Left cardiac atrium (tissue), 4 donors: ENCODE data around the gene SLC39A8. TPM values are rescaled to one million over a fixed set of nuclear protein-coding genes. Genes with fewer than 3 reads are reported as not detected.
"Not testable (repeated sequence)": the region's sequence is repeated elsewhere in the genome, so short reads cannot be mapped to it uniquely, and the experiment has no call there.

Source experiments
- ATAC-seq, 2 donors: fragments of 200-7000 bp; cut with Tn5 transposase; one replicate each; pipeline ENCODE4 v1.9.1; 2020; ENCODE audit warnings: mild to moderate bottlenecking in 2 of 2, moderate library complexity in 2 of 2
- DNase-seq: peaks from one replicate; pipeline ENCODE4 v3.0.0-alpha.2; 2020
- intact Hi-C, 2 donors: fragments of 100-400 bp; cut with DNase I; formaldehyde crosslinking; loops; one replicate each; pipeline versions ENCODE4 v1.14.1 to v1.15.1; 2022 to 2023
- total RNA-seq, 2 donors: library from RNA; stranded (reverse); fragmentation: NEBNext Ultra II Directional; extraction: Animal tissue kit (Norgen Biotek cat#: 25700); gene quantifications; one replicate each; pipeline ENCODE4 v1.2.1, GENCODE V29; 2021
- donor health status: DM: no; HTN: yes; CAD: no.
- donor health status: DM: no; HTN: yes; CAD: no; lungs with severe emphysema.
- donor health status: DM: yes; HTN: yes; CAD: no.
- donor health status: Dilated cardiomyopathy.

SLC39A8 gene
- total RNA-seq, 2 donors from 2014 or later = 42.4 to 66.6 TPM

DNA sequence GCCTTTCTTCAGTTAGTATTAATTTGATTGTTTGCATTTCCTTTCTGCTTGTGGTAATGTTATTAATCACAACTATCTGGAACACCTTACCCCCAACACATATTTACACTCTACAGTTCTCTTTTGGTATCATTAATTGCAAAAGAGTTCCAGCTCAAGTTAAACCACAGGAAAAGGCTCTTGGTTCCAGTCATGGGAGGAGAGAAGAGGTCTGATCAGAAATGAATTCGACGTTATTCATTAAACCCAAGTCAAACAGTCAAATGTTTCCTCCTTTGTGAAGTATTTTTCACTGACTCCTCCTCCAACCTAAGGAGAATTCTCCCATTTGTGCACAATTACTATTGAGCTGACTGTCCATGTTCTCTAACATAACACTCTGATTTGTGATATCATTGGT is 91.4 kb downstream of the SLC39A8 start:
- ATAC-seq = no peak
- DNase-seq = no peak
- intact Hi-C loops = no loop called here

DNA sequence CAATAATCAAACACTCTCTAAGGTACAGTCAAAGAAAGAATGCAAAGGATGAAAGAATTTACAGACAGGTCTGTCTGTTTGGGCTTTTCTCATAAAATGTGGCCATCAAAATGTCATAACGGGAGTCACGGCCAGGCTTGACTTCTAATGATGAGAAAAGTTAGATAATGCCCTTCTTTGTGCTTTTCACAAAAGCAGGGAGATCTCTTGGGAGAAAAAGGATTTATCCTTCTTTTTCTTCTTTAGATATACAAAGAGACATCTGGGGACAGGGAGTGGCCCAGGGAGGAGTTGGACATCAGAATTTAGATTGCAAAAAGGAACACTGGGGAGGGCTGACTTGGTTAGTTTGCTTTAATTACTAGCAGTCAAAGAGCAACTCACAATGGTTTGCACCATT is 93.1 kb downstream of the SLC39A8 start:
- intact Hi-C loops = no loop called here
- no peak for ATAC-seq

DNA sequence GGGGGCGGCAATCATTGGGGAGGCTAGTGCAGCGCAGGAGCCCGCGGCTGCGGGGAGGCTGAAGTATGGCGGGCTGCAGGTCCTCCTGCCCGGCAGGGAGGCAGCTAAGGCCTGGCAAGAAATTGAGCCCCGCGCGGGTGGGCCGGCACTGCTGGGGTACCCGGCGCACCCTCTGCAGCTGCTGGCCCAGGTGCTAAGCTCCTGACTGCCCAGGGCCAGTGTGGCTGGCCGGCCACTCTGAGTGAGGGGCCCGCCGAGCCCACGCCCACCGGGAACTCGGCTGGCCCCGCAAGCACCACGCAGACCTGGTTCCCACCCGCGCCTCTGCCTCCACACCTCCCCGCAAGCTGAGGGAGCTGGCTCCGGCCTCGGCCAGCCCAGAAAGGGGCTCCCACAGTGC is 94.9 kb downstream of the SLC39A8 start:
- ATAC-seq (no peak), DNase-seq (no peak)
- intact Hi-C loops = no loop called here

More for the DNA sequence above, 93.1 kb downstream of the SLC39A8 start:
- no peak for DNase-seq

DNA sequence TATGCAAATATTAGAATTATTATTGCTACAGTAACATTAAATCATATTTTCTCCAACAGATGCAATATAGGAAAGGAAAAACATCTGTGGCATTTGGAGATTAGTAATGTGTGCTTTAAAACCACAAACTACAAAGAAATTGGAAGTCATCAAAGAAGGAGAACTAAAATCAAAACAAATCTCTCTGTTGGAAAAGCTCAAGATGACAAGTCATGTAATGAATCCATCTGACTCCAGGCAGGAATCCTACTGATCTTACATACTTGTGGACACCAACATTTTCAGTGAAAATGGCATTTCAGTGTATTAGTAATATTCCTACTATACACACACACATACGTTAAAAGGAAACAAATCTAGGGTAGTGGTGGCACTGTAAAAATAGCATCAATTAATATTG is 98.2 kb downstream of the SLC39A8 start:
- DNase-seq (no peak), ATAC-seq (no peak)
- intact Hi-C loops = no loop called here

DNA sequence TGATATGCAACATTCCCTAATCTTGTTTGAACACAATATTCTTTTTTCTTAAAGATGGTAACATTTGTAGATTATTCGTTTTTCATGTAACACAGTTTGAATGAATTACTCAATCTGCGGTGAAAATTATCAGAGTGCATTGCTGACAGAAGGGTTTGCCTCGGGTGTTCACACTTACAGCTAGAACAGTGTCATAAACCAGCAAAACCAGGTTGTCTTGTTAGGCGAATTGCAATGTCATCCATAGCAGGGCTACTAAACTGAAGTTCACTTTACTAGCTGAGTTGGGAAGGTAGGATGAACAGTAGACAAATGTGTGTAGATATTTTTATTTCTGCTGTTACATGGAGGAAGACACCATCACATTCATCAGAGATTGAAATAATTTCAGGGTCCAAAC is 98.9 kb downstream of the SLC39A8 start:
- intact Hi-C loops = no loop called here
- DNase-seq (no peak), ATAC-seq (no peak)

DNA sequence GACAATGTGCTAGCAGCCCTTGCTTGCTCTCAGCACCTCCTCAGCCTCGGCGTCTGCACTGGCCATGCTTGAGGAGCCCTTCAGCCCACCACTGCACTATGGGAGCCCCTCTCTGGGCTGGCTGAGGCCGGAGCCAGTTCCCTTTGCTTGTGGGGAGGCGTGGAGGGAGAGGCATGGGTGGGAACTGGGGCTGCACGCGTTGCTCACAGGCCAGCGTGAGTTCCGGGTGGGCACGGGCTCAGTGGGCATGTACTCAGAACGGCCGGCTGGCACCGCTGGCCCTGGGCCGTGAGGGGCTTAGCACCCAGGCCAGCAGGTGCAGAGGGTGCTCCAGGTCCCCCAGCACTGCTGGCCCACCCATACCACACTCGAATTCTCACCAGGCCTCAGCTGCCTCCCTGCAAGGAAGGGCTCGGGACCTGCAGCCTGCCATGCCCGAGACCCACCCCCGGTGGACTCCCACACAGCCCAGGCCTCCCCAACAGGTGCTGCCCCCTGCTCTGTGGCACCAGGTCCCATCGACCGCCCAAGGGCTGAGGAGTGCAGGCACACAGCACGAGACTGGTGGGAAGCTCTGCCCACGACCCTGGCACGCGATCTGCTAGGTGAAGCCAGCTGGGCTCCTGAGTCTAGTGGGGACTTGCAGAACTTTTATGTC is 100.3 kb downstream of the SLC39A8 start:
- DNase-seq (no peak), ATAC-seq (no peak)
- intact Hi-C loops = no loop called here

DNA sequence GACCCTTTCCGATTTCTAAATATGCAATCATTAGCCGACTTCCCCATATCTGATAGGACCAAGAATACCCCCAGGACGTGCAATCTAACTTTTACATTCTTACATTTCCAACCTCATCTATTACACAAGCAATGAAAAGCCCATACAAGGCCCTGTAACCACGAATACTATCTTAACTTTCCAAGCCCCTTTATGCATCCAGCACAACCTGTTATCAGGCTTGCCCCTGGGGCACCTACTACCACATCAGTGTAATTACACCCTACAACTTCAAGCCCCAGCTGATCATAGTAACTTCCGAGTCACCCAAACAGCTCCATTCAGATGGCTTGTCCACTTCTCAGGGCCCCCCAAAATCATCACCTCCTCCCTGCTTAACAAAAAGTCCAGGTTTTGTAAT is 102.0 kb downstream of the SLC39A8 start:
- ATAC-seq, intact Hi-C loops, DNase-seq: not testable (repeated sequence)

DNA sequence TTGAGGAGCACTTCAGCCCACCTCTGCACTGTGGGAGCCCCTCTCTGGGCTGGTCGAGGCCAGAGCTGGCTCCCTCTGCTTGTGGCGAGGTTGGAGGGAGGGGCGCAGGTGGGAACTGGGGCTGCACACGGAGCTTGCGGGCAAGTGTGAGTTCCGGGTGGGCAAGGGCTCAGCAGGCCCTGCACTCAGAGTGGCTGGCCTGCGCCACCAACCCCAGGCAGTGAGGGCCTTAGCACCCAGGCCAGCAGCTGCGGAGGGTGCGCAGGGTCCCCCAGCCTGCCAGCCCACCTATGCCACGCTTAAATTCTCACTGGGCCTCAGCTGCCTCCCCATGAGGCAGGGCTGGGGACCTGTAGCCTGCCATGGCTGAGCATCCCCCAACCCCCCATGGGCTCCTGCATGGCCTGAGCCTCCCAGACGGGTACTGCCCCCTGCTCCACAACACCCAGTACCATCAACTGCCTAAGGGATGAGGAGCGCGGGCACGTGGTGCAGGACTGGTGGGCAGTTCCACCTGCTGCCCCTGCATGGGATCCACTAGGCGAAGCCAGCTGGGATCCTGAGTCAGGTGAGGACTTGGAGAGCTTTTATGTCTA is 110.9 kb downstream of the SLC39A8 start:
- no peak for ATAC-seq
- intact Hi-C loops = no loop called here

DNA sequence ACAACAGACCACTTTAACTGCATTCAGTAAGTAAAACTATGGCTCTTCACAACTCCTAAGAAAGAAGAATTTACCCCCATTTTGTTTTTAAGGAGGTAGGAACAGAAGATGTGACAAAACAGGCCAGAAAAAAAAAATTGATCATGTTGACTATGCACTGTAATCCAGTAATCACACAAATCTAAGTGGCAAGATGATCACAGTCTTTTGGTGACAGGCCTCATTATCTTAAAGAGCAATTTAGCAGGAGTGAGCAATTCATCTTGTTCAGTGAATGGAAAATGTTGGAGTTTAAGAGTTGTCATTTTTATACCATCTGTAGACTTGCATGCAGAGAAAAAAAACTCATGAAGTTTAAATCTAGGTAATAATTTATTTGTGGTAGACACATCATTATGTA is 115.1 kb downstream of the SLC39A8 start:
- no peak for DNase-seq
- intact Hi-C loops = no loop called here
- no peak for ATAC-seq

More for the DNA sequence above, 110.9 kb downstream of the SLC39A8 start:
- DNase-seq = no peak

DNA sequence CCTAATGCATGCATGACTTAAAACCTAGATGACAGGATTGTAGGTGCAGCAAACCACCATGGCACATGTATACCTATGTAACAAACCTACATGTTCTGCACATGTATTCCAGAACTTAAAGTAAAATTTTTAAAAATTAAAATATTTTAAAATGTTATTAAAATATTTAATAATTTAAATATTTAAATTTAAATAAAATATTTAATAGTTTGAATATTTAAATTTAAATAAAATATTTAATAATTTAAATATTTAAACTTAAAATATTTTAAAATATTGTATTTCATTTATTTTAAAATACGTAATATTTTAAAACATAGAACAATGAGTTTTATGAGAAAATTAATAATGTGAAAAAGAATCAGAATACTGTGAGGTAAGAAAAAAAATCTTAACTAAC is 117.9 kb downstream of the SLC39A8 start:
- DNase-seq = no peak
- ATAC-seq = no peak
- intact Hi-C loops = no loop called here

DNA sequence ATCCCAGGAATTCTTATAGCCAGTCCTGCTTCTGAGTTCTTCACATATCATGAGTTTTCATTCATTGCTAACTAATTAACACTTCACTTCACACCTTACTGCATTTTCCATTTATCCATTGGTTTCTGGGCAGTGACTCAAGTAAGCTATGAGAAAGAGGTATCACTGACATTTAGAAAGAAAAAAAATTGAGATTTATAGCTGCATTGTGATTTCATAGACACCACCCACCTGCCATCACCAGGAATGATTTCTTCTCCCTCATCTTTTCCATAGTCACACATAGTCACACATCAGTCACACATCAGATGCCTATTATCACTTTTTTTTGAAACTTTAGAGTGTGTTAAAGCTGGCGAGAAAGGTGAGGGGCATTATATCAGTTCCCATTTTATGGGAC is 121.8 kb downstream of the SLC39A8 start:
- DNase-seq (no peak), ATAC-seq (no peak)
- intact Hi-C loops = no loop called here

DNA sequence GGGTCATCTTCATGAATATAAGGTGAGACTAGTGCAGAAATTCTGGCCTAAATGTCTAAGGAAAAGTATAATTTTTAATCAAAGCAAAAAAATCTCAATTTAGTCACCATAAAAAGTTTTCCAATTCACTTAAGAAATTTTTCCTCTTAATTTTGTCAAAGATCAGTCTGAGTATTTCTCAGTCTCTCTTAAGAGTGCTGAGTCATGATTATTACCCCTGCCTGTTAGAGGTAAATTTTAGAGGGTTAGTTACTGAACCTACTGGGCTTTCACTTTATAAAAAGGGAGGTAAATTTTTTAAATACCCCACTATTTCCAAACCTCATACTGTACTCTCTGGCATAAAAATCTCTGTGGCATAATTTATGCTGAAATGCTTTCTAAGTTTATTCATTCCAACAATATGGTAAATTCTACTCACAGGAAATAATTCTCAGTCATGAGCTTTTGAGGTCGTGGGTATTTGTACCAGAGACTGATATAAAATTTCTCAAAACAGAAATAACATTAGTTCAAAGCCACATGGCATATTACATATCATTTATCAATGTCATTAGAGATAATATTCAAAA is 122.4 kb downstream of the SLC39A8 start:
- no peak for ATAC-seq
- DNase-seq = no peak
- intact Hi-C loops = no loop called here

DNA sequence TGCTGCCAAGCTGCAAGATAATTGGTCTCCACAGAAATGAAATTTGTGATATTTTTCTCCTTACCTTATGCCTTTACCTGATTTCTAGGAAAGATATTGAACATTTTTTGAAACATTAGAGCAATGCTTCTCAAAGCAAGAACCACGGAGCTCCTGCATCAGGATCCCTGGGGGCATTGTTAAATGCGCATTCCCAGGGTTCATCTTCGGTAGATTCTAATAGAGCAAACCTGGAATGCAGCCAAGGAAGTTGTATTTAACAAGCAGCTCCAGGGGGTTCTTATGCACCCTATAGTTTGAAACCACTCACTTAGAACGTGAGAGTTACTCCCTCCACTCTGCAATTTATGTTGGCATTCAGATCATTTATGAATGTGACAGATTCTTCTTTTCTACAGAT is 126.2 kb downstream of the SLC39A8 start:
- no peak for DNase-seq
- intact Hi-C loops = no loop called here
- no peak for ATAC-seq

DNA sequence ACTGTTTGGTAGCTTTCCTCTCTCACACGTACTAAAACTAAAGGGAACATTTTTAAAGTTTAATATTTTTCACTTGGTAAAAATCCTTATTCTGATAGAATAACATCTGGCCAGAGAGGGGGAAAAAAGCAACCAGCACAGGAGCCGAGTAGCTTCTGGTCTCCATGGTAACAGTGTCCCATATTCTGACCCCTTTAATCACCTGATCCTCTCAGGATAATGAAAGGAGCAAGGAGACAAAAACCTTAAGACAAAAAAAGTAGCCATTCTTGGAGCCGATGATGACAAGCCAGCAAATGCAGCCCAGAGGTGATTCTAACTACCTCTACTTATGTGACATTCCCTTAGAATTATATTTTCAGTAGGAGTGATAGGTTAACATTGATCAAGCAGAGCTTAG is 126.6 kb downstream of the SLC39A8 start:
- no peak for ATAC-seq
- intact Hi-C loops = no loop called here

DNA sequence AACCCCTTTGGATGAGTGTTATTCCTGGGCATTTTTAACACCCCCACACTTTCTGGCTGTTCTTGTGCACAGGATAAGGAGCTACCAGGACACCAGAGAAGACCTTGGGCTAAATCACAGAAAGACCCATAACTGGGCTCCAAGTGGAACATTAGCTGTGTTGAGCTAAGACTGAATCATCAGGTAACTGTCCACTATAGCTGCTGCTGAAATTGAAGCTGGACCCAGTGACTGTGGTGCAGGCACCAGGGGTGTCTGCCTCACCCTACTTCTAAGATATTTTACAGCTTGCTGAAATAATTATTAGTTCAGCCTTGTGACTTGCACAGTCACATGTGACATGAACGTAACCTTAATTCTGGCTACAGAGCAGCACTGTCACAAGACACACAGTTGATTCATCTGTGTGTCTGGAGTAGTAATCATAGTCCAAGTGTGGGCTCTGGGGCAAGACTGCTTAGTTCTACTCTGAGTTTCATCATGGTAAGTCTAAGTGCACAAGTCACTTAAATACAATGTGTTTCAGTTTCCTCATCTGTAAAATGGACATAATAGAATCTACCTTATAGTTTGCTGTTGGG is 127.4 kb downstream of the SLC39A8 start:
- intact Hi-C loops = no loop called here
- DNase-seq = no peak
- no peak for ATAC-seq

More for the DNA sequence above, 126.6 kb downstream of the SLC39A8 start:
- no peak for DNase-seq

DNA sequence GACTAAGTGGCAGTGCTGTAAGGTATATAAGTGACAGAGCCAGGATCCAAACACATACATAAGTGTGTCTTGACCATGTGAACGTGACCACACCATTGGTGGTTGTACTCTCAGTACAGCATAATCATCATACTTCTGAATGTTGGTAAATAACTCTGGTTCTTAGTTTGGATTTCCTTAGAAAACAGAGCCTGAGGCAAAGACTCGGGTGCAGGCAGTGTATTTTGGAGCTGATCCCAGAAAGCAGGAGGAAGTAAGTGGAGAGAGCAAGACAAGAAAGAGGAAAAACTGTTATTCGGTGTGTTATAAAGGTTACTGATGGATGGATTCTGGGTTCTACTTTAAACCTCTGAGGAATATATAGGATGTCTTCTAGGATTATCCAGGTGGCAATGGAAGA is 127.9 kb downstream of the SLC39A8 start:
- ATAC-seq (no peak), DNase-seq (no peak)
- intact Hi-C loops = no loop called here

DNA sequence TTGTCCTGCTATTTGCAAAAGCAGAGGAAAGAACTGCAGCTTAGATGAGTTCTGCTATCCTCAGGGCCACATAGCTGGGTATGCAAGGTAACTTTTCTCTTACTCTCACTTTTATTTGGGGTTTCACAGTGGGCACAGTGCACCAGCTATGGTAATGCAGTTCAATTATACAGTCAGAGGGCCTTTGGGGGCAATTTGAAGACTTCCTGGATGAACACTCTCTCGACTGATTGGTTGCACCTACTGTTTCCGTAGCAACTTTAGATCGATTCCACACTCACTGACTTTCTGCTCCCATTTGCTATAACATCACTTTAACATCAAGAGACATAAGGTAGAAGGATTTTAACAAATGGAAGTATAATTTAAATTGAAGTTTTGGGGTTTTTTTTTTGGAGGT is 128.6 kb downstream of the SLC39A8 start:
- intact Hi-C loops = no loop called here
- no peak for DNase-seq
- no peak for ATAC-seq

DNA sequence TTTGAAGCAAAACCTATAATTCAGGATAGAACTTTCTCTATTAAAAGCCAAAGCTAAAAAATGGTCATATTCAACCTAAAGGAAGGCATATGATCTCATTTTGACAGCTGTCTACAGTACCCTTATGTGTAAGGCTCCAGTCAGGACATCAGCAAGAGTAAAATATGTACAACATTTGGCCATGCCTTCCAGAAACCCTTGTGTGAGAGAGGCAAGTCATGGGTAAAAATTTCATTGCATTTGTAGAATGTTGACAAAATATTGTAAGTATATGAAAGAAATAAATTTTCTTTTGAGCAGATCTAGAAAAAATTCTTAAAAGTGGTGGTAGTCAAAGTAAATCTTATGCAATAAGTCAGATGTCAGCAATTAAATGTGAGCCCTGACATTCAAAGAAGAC is 132.3 kb downstream of the SLC39A8 start:
- DNase-seq = no peak
- ATAC-seq = no peak
- intact Hi-C loops = no loop called here
